HG02981 (cell line): ENCODE results near the gene LRRC37A2.
"Not testable (repeated sequence)": the region's sequence is repeated elsewhere in the genome, so short reads cannot be mapped to it uniquely, and the experiment has no call there.

Experiments used
- ATAC-seq: cut with Tn5 transposase; IDR thresholded peaks from one replicate; pipeline ENCODE4 v1.9.1; 2021; ENCODE audit warnings: mild to moderate bottlenecking, moderate library complexity; ENCODE audit not compliant: unreplicated experiment

LRRC37A2 gene

DNA sequence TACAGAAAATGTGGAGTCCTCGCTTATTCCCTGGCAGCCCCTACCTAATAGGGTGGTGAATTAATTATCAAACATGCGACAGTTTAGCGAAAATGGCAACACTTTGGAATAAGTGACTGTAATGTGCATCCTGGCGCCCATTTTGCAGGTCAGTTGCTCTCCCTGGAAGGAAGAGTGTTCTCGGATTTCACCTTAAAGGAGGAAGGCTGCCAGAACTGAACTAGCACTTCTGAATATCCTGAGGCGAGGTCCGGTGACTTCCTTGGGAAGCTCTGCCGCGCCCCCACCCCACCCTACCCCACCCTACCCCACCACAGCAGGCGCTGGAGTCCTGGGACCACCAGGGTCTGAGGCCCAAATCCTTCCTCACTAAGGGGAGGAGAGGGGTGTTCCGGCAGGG lies at the start of gene LRRC37A2:
Gene LRRC37A2 (plus strand): TSS at position 301 of the 400 bp plus-strand sequence. CDS start 245 bp downstream, outside the sequence.
- not testable (repeated sequence) for ATAC-seq

- not testable (repeated sequence) for ATAC-seq
These were observed 44.6 kb upstream of the LRRC37A2 start for GRCh38 chr17:46467618-46468017.

- ATAC-seq, result not testable (repeated sequence)
These were observed 37.8 kb upstream of the LRRC37A2 start for GRCh38 chr17:46474489-46474888.

GRCh38 chr17:46475583-46475982 lies 36.7 kb upstream of the LRRC37A2 start:
- not testable (repeated sequence) for ATAC-seq

DNA sequence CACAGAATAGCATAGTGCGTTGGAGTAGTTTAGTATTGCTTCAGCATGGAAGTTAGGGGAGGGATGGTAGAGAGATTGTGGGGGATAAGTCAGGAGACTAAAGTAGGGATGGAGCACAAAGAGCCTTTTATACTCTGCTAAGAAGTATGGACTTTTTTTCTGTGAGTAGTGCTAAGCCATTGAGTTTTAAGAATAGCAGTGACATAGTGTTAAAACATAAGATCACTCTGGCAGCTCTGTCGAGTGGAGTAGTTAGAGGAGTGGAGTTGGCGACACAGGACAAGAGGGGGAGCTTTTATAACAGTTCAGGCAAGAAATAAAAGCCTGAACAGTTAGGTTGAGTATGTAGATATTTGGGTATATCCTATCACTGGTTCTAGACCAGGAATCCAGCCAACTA lies 33.4 kb upstream of the LRRC37A2 start:
- not testable (repeated sequence) for ATAC-seq

GRCh38 chr17:46481310-46481709 lies 31.0 kb upstream of the LRRC37A2 start:
- ATAC-seq, result not testable (repeated sequence)

DNA sequence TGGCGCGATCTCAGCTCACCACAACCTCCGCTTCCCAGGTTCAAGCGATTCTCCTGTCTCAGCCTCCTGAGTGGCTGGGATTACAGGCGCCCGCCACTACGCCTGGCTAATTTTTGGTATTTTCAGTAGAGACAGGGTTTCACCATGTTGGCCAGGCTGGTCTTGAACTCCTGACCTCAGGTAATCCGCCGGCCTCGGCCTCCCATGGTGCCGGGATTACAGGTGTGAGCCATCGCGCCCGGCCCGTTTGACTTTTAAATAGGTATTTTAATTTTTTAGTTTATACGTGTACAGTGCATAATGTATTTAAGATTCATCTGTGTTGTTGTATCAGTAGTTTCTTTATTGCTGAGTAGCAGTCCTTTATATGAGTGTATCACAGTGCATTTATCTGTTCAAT lies 20.2 kb upstream of the LRRC37A2 start:
- not testable (repeated sequence) for ATAC-seq

DNA sequence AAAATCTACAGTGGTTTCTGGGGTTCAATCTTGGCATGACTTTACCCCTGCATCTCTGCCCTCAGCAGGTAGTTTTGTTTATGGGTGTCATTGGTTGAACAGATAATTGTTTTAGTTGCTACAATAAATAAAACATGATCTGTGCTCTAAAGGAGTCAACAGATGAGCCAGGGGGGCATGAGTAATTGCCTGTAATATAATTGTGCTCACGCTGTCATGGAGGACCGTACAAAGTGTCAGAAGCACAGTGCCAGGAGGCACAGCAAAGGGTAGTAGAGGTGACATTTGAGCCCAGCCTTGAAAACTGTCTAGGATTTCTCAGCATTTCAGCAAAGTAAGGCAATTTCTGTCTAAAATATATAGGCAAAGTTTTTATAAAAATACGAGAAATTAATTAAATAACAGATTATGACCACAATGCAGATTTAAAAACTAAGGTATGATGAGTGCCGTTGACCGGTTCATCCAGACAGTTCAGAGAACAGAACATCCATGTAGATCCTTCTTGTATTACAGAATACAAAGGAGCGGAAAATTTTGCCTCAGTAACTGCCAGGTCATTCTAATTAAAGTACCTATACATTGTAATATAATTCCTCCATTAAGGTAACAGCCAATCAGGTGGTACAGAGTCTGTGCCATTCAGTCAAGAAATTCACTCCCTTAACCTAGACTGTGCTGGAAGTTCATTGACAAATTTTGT lies 12.7 kb upstream of the LRRC37A2 start:
- ATAC-seq, result not testable (repeated sequence)

- not testable (repeated sequence) for ATAC-seq
These were observed 6.4 kb upstream of the LRRC37A2 start for GRCh38 chr17:46505896-46506295.

DNA sequence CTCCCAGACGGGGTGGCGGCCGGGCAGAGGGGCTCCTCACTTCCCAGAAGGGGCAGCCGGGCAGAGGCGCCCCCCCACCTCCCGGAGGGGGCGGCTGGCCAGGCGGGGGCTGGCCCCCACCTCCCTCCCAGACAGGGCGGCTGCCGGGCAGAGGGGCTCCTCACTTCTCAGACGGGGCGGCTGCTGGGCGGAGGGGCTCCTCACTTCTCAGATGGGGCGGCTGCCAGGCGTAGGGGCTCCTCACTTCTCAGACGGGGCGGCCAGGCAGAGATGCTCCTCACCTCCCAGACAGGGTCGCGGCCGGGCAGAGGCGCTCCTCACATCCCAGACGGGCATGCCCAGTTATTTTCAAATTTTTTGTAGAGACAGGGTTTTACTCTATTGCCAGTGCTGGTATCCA lies 22.4 kb downstream of the LRRC37A2 start:
- ATAC-seq, result not testable (repeated sequence)

GRCh38 chr17:46548607-46549006 lies 36.3 kb downstream of the LRRC37A2 start:
- ATAC-seq, result not testable (repeated sequence)

DNA sequence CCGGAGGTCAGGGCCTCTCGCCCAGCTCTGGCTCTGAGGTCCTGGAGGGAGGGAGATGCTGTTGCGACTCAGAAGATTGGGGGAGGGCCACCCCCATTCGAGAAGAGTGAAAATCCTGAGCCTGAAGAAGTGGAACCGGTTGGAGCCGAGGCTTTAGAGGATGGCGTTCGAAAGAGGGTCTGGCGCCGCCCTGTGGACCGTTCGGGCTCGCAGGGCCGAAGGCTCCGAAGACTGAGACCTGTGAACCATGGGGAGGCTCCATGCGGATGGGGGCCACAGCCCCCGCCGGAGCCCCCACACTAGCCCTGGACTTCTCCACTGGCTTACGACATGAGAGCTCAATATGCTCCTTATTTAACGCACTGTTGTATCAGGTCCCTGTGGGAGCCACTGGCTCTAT lies 46.9 kb downstream of the LRRC37A2 start:
- not testable (repeated sequence) for ATAC-seq

DNA sequence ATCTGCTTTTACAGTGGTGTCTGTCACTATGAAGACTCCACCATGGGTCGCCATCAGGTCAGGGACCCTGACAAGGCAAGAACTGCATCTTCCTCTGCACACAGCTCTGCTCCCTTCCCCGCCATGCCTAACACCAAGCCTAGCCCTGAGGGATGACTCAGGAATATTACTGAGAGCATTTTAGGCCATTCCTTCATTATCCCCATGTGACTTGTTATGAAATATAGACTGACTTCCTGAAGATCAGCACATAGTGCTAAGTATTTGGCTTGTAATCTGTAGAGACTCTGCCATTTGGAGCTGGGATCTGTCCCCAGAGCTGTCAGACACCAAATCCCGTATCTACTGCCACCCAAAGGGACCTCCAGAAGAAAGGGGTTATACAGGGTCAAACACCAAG lies 47.8 kb downstream of the LRRC37A2 start:
- ATAC-seq, result not testable (repeated sequence)

- not testable (repeated sequence) for ATAC-seq
These were observed 54.0 kb downstream of the LRRC37A2 start for GRCh38 chr17:46566284-46566683.

DNA sequence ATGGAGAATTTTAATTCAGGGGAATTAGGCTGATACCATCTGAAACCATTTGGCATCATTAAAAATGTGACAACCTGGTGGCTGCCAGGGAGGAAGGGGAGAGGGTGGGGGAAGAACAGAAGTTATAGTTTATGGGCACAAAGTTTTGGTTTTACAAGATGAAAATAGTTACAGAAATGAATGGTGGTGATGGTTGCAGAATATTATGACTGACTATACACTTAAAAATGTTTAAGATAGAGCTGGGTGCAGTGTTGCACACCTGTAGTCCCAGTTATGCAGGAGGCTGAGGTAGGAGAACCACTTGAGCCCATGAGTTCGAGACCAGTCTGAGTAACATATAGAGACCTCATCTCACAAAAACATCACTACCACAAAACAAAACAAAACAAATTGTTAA lies 54.7 kb downstream of the LRRC37A2 start:
- not testable (repeated sequence) for ATAC-seq

GRCh38 chr17:46571796-46572195 lies 59.5 kb downstream of the LRRC37A2 start:
- ATAC-seq, result not testable (repeated sequence)

DNA sequence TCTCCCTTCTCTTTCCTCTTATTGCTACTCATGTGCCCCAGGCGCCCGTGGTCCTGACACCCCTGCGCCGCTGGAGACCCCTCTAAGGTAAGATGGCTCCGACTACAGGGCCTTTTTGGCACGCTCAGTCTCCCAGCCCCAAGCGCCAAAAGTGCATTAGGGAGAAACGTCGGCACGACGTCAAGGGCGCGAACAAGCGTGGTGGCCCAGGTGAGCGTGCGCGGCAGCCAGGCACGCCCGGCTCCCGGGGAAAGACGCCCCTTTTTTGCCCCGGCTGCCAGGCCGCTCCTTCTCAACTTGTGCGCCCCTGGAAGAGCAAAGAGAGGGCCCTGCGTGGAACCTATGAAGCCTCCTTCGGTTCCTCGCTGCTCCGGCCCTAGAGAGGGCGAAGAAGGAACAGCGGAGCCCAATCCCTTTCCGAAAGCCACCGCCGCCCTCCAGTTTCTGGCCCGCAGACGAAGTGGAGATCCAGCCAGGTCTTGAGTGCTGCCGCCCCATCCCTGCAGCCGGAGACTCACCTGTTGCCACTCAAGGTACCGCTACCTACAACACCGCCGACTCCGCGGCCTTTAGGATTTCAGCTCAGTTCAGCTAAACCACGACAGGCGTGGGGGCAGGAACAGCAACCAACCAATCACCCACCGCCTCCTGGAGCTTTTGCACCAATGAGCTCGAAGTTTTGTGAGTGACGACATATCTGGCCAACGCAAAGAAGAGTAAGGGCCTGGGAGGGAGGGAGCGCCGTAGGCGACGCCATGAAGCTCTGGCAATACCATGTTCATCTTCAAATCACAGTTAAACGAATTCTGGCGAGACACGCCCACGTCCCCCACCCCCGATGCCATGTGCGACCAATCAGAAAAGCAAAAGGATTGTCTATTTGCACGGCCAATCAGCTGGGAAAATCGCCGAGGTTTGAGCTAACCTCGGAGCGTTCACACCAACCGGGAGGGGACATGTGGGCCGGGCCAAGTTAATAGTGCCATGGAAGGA lies 67.1 kb downstream of the LRRC37A2 start, which contains the start of gene ARL17A:
Gene ARL17A (minus strand): TSS at position 609 of the 993 bp plus-strand sequence. CDS start 3,369 bp downstream, outside the sequence.
- peak; percentile 90 for ATAC-seq

DNA sequence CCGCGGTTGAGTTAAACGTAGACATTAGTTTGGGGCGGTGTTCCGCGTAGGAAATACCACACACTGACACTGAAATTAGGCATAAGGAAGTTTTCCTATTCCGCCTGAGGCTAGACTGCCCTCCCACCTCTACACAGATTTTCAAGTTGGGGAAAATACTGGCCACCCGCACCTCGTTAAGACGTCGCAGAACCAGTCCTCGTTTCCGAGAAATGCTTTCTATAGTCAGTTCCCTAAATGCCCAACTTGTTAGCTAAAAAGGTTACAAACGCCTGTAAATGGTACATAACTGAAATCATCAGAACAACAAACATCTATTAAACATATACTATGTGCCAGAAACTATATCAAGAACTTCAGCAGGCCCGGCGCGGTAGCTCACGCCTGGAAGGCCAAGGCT lies 67.8 kb downstream of the LRRC37A2 start:
- not testable (repeated sequence) for ATAC-seq

- ATAC-seq, result not testable (repeated sequence)
These were observed 73.2 kb downstream of the LRRC37A2 start for GRCh38 chr17:46585444-46585843.

GRCh38 chr17:46590157-46591146 lies 78.2 kb downstream of the LRRC37A2 start, which contains the start of gene NSF:
Gene NSF, plus strand, starts transcription at chr17:46590669. Its CDS starts 107 bp downstream, at chr17:46590776.
- peak; percentile 70 for ATAC-seq
